Measurements from ENCODE around the gene SLC12A8.

SLC12A8 gene

GRCh38 chr3:125043599-125044151, 168.9 kb downstream of the SLC12A8 start:
- no peak for TF ChIP-seq TEAD4 (IDR thresholded peaks at IDR 0.05)
- TF ChIP-seq TAF1 (IDR thresholded peaks at IDR 0.05; ENCODE audit: low read depth), result no peak
- TF ChIP-seq EGR1 (IDR thresholded peaks at IDR 0.05), result no peak

- no peak for TF ChIP-seq TCF12 (IDR thresholded peaks at IDR 0.05; ENCODE audit: low read depth)
Observed at GRCh38 chr3:125042725-125043406, 169.7 kb downstream of the SLC12A8 start.

GRCh38 chr3:125039131-125040100, 173.1 kb downstream of the SLC12A8 start:
- TF ChIP-seq ZBTB7A (IDR thresholded peaks at IDR 0.05; ENCODE audit: low read depth) (0 out of 2 replicates have a peak, but pooled peaks have one; percentile 34), NFIC (IDR thresholded peaks at IDR 0.05) (peak; percentile 29; the same call in 1 of the 2 replicates), FOXM1 (IDR thresholded peaks at IDR 0.05; ENCODE audit: borderline replicate concordance, low read depth) (no peak), TAF1 (IDR thresholded peaks at IDR 0.05; ENCODE audit: low read depth) (no peak), EP300 (IDR thresholded peaks at IDR 0.05; ENCODE audit: borderline replicate concordance) (peak; percentile 31; the same call in 1 of the 2 replicates), EGR1 (IDR thresholded peaks at IDR 0.05) (peak; percentile 40; the same call in 1 of the 2 replicates)

DNA sequence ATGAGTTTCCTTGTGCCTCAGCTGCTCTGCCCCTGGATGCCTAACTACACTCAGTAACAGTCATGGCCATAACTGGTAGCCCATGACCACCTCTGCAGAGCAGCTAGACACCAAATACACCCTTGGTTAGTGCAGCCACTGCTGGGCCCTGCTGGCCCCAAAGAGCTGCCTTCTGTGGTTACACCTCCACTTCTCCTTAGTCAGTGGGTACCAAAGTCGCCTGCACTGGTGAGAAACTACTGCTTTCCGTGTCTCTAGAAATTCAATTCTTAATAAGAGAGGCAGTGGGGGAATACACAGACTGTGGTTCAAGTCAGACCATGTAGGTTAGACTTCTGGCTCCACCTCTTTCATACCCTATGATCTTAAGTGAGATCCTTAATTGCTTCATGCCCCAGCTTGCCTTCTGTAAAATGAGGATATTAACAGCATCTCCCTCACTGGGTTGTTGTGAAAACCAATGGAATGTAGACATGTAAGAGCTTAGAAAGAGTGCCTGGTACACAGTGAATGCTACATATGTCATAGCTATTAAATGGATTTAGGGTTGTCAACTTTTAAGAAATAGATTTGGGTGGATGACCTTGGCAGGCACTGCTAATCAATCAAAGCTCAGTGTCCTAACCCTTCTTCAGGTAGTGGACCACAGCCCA, 174.9 kb downstream of the SLC12A8 start:
- TF ChIP-seq RAD21 (IDR thresholded peaks at IDR 0.05; ENCODE audit: low read depth), result no peak
- TF ChIP-seq FOXM1 (IDR thresholded peaks at IDR 0.05; ENCODE audit: borderline replicate concordance, low read depth), result no peak
- TF ChIP-seq EGR1 (IDR thresholded peaks at IDR 0.05), result no peak
- no peak for TF ChIP-seq CEBPB (IDR thresholded peaks at IDR 0.05)
- no peak for TF ChIP-seq TCF12 (IDR thresholded peaks at IDR 0.05; ENCODE audit: low read depth)
- TF ChIP-seq, protein P1, sequence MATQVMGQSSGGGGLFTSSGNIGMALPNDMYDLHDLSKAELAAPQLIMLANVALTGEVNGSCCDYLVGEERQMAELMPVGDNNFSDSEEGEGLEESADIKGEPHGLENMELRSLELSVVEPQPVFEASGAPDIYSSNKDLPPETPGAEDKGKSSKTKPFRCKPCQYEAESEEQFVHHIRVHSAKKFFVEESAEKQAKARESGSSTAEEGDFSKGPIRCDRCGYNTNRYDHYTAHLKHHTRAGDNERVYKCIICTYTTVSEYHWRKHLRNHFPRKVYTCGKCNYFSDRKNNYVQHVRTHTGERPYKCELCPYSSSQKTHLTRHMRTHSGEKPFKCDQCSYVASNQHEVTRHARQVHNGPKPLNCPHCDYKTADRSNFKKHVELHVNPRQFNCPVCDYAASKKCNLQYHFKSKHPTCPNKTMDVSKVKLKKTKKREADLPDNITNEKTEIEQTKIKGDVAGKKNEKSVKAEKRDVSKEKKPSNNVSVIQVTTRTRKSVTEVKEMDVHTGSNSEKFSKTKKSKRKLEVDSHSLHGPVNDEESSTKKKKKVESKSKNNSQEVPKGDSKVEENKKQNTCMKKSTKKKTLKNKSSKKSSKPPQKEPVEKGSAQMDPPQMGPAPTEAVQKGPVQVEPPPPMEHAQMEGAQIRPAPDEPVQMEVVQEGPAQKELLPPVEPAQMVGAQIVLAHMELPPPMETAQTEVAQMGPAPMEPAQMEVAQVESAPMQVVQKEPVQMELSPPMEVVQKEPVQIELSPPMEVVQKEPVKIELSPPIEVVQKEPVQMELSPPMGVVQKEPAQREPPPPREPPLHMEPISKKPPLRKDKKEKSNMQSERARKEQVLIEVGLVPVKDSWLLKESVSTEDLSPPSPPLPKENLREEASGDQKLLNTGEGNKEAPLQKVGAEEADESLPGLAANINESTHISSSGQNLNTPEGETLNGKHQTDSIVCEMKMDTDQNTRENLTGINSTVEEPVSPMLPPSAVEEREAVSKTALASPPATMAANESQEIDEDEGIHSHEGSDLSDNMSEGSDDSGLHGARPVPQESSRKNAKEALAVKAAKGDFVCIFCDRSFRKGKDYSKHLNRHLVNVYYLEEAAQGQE (IDR thresholded peaks at IDR 0.05; ENCODE audit: low read depth), result no peak

GRCh38 chr3:125035217-125035616, 177.3 kb downstream of the SLC12A8 start:
- TF ChIP-seq TCF12 (IDR thresholded peaks at IDR 0.05; ENCODE audit: low read depth) (no peak), NFIC (IDR thresholded peaks at IDR 0.05) (no peak), YY1 (IDR thresholded peaks at IDR 0.05; ENCODE audit: low read depth) (no peak), TAF1 (IDR thresholded peaks at IDR 0.05; ENCODE audit: low read depth) (no peak), EP300 (IDR thresholded peaks at IDR 0.05; ENCODE audit: borderline replicate concordance) (no peak), CEBPB (IDR thresholded peaks at IDR 0.05) (no peak), RAD21 (IDR thresholded peaks at IDR 0.05; ENCODE audit: low read depth) (no peak), FOXM1 (IDR thresholded peaks at IDR 0.05; ENCODE audit: borderline replicate concordance, low read depth) (no peak), TEAD4 (IDR thresholded peaks at IDR 0.05) (no peak), EGR1 (IDR thresholded peaks at IDR 0.05) (no peak), CREB1 (IDR thresholded peaks at IDR 0.05; ENCODE audit: low read depth) (no peak), ZBTB7A (IDR thresholded peaks at IDR 0.05; ENCODE audit: low read depth) (no peak), USF1 (IDR thresholded peaks at IDR 0.05) (no peak)
- TF ChIP-seq, protein P2, sequence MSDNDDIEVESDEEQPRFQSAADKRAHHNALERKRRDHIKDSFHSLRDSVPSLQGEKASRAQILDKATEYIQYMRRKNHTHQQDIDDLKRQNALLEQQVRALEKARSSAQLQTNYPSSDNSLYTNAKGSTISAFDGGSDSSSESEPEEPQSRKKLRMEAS (IDR thresholded peaks at IDR 0.05), result no peak

GRCh38 chr3:125033616-125034015, 178.9 kb downstream of the SLC12A8 start:
- TF ChIP-seq, protein P1 (IDR thresholded peaks at IDR 0.05; ENCODE audit: low read depth), result no peak
- TF ChIP-seq TAF1 (IDR thresholded peaks at IDR 0.05; ENCODE audit: low read depth) (no peak), CREB1 (IDR thresholded peaks at IDR 0.05; ENCODE audit: low read depth) (no peak), FOXM1 (IDR thresholded peaks at IDR 0.05; ENCODE audit: borderline replicate concordance, low read depth) (no peak), ZBTB7A (IDR thresholded peaks at IDR 0.05; ENCODE audit: low read depth) (no peak), CEBPB (IDR thresholded peaks at IDR 0.05) (no peak), TEAD4 (IDR thresholded peaks at IDR 0.05) (no peak), YY1 (IDR thresholded peaks at IDR 0.05; ENCODE audit: low read depth) (no peak), EGR1 (IDR thresholded peaks at IDR 0.05) (no peak), EP300 (IDR thresholded peaks at IDR 0.05; ENCODE audit: borderline replicate concordance) (no peak), RAD21 (IDR thresholded peaks at IDR 0.05; ENCODE audit: low read depth) (no peak), TCF12 (IDR thresholded peaks at IDR 0.05; ENCODE audit: low read depth) (no peak), NFIC (IDR thresholded peaks at IDR 0.05) (no peak), USF1 (IDR thresholded peaks at IDR 0.05) (no peak)
- TF ChIP-seq, protein P2 (IDR thresholded peaks at IDR 0.05), result no peak

All from Ishikawa (cell line).